Esophagus muscularis mucosa (tissue), 4 donors: ENCODE measurements around the gene SH3YL1.

Source experiments
- CTCF ChIP-seq, 3 experiments: fragments of 200-600 bp in 2 of 3; fragments of 450-650 bp in 1 of 3; sonication (generic) in 2 of 3; IDR thresholded peaks; one replicate each; pipeline ENCODE4 v1.5.1; 2017 to 2019; ENCODE audit warnings: antibody characterized with exemption in 3 of 3, mild to moderate bottlenecking in 2 of 3, moderate library complexity in 1 of 3
- EP300 ChIP-seq: sonication (generic); formaldehyde crosslinking; IDR thresholded peaks from one replicate; pipeline ENCODE4 v1.6.1; 2017; ENCODE audit warnings: antibody characterized with exemption
- POLR2A ChIP-seq: fragments of 450-650 bp; IDR thresholded peaks from one replicate; pipeline ENCODE4 v1.6.1; 2017; ENCODE audit warnings: antibody characterized with exemption, moderate library complexity, mild to moderate bottlenecking, low read depth
- POLR2AphosphoS5 ChIP-seq, 2 donors: sonication (generic); formaldehyde crosslinking; IDR thresholded peaks; one replicate each; pipeline ENCODE4 v1.6.1; 2017; ENCODE audit warnings: antibody characterized with exemption in 2 of 2

GRCh38 chr2:273333-273732, 9.5 kb upstream of the SH3YL1 start:
- TF ChIP-seq CTCF (IDR thresholded peaks at IDR 0.05) (no peak), POLR2A (no peak), POLR2AphosphoS5 (IDR thresholded peaks at IDR 0.05) (no peak), EP300 (no peak)
